Hepatocyte (in vitro differentiated cells): ENCODE data around the gene TSPAN3. TPM values are rescaled to one million over a fixed set of nuclear protein-coding genes. Genes with fewer than 3 reads are reported as not detected.

Source experiments
- DNase-seq: peaks from one replicate; pipeline ENCODE4 v3.0.0-alpha.2; 2016; ENCODE audit warnings: low spot score
- H2AFZ ChIP-seq: fragments of 200-600 bp; sonication (generic); 2 replicates; pipeline ENCODE4 v1.6.0; 2016; ENCODE audit warnings: antibody characterized with exemption, mild to moderate bottlenecking
- H3K27ac ChIP-seq: fragments of 200-600 bp; sonication (generic); 2 replicates; pipeline ENCODE4 v1.5.1; 2016; ENCODE audit warnings: mild to moderate bottlenecking
- H3K27me3 ChIP-seq: fragments of 200-600 bp; sonication (generic); 2 replicates; pipeline ENCODE4 v1.6.1; 2016
- H3K36me3 ChIP-seq: fragments of 200-600 bp; sonication (generic); replicated peaks from 2 replicates; pipeline ENCODE4 v1.5.1; 2016; ENCODE audit warnings: low read depth; ENCODE audit not compliant: insufficient read depth
- H3K4me1 ChIP-seq: fragments of 200-600 bp; sonication (generic); 2 replicates; pipeline ENCODE4 v1.5.1; 2016; ENCODE audit warnings: mild to moderate bottlenecking, moderate library complexity; ENCODE audit not compliant: insufficient read depth
- H3K4me2 ChIP-seq: fragments of 200-600 bp; sonication (generic); 2 replicates; pipeline ENCODE4 v1.6.0; 2016
- H3K4me3 ChIP-seq: fragments of 200-600 bp; sonication (generic); 2 replicates; pipeline ENCODE4 v1.5.1; 2016; ENCODE audit warnings: mild to moderate bottlenecking
- H3K79me2 ChIP-seq: fragments of 200-600 bp; sonication (generic); 2 replicates; pipeline ENCODE4 v1.6.0; 2017; ENCODE audit warnings: mild to moderate bottlenecking
- H3K9me2 ChIP-seq: fragments of 200-600 bp; sonication (generic); replicated peaks from 2 replicates; pipeline ENCODE4 v1.6.0; 2017; ENCODE audit warnings: mild to moderate bottlenecking; ENCODE audit not compliant: insufficient read depth
- H3K9me3 ChIP-seq: fragments of 200-600 bp; sonication (generic); 2 replicates; pipeline ENCODE4 v1.5.1; 2016; ENCODE audit warnings: low read depth, mild to moderate bottlenecking
- H4K20me1 ChIP-seq: fragments of 200-600 bp; sonication (generic); 2 replicates; pipeline ENCODE4 v1.6.0; 2016; ENCODE audit warnings: mild to moderate bottlenecking; ENCODE audit not compliant: insufficient read depth, poor library complexity, severe bottlenecking
- CTCF ChIP-seq: fragments of 200-600 bp; sonication (generic); IDR thresholded peaks from 2 replicates; pipeline ENCODE4 v1.5.1; 2016; ENCODE audit warnings: antibody characterized with exemption, mild to moderate bottlenecking; ENCODE audit not compliant: poor library complexity
- EZH2 ChIP-seq: fragments of 200-600 bp; sonication (generic); IDR thresholded peaks from 2 replicates; pipeline ENCODE4 v1.6.1; 2016; ENCODE audit warnings: antibody characterized with exemption, mild to moderate bottlenecking, borderline replicate concordance
- EZH2phosphoT487 ChIP-seq: fragments of 200-600 bp; sonication (generic); IDR thresholded peaks from one replicate; pipeline ENCODE4 v1.6.1; 2018; ENCODE audit warnings: antibody characterized with exemption, mild to moderate bottlenecking, low read depth, moderate library complexity; ENCODE audit not compliant: unreplicated experiment, severe bottlenecking
- WGBS: methylation state at CpG from one replicate; pipeline ENCODE4 v1.1.6; 2016; ENCODE audit warnings: low lambda C conversion rate; ENCODE audit errors: missing lambda C conversion rate; 5-methylcytosine and 5-hydroxymethylcytosine counted together
- polyA plus RNA-seq: library from polyadenylated mRNA; unstranded; fragments of >200 nt; fragmentation: Nextera tagmentation; extraction: Ambion mirVana; gene quantifications from 2 replicates; pipeline ENCODE4 v1.2.1, GENCODE V29; 2016
- total RNA-seq: library from RNA; depleted of rRNA; stranded (reverse); fragments of >200 nt; gene quantifications from 2 replicates; pipeline ENCODE4 v1.2.3, GENCODE V29; 2014

Gene TSPAN3
- total and polyA plus RNA-seq, 2 experiments from 2014 or later: 514 to 540 TPM

- Histone ChIP-seq H3K79me2 (no peaks in the 10 kb centered on the region), H3K27me3 (no peaks in the 10 kb centered on the region), H3K4me1 (no peaks in the 10 kb centered on the region), H4K20me1 (no peaks in the 10 kb centered on the region), H3K36me3 (no peaks in the 10 kb centered on the region), H3K27ac (no peak overlapping the region), H3K9me2 (no peaks in the 10 kb centered on the region), H3K4me3 (no peak overlapping the region), H3K9me3 (no peaks in the 10 kb centered on the region), H2AFZ (no peak overlapping the region), H3K4me2 (no peak overlapping the region)
- TF ChIP-seq CTCF (peak; percentile 92), EZH2 (no peak), EZH2phosphoT487 (no peak)
- WGBS: 23% methylated on average over 15 of the region's 17 CpGs
- DNase-seq: peak; percentile 82
Observed at GRCh38 chr15:77024273-77025082, 46.4 kb downstream of the TSPAN3 start.

- Histone ChIP-seq H3K27me3 (no peaks in the 10 kb centered on the region), H2AFZ (no peak overlapping the region), H3K4me1 (no peaks in the 10 kb centered on the region), H3K27ac (no peak overlapping the region), H3K36me3 (no peaks in the 10 kb centered on the region), H3K9me3 (no peaks in the 10 kb centered on the region), H3K79me2 (no peaks in the 10 kb centered on the region), H3K4me3 (no peak overlapping the region), H3K4me2 (no peak overlapping the region), H3K9me2 (no peaks in the 10 kb centered on the region), H4K20me1 (no peaks in the 10 kb centered on the region)
- no peak for DNase-seq
- TF ChIP-seq EZH2phosphoT487 (no peak), EZH2 (no peak), CTCF (no peak)
- WGBS: 62% methylated on average over 17 of the region's 20 CpGs
Observed at GRCh38 chr15:77023576-77024272, 47.2 kb downstream of the TSPAN3 start.

- 89% methylated on average over 14 of the region's 14 CpGs for WGBS
- TF ChIP-seq EZH2 (no peak), CTCF (no peak), EZH2phosphoT487 (no peak)
- H2AFZ ChIP-seq: no peak overlapping the region
- no peak for DNase-seq
- no peaks in the 10 kb centered on the region for H4K20me1 ChIP-seq
- H3K27me3 ChIP-seq: no peaks in the 10 kb centered on the region
- H3K27ac ChIP-seq: no peak overlapping the region
- no peaks in the 10 kb centered on the region for H3K36me3 ChIP-seq
- H3K4me3 ChIP-seq: no peak overlapping the region
- no peaks in the 10 kb centered on the region for H3K79me2 ChIP-seq
- H3K4me1 ChIP-seq: no peaks in the 10 kb centered on the region
- no peaks in the 10 kb centered on the region for H3K9me2 ChIP-seq
- H3K9me3 ChIP-seq: no peaks in the 10 kb centered on the region
- H3K4me2 ChIP-seq: no peak overlapping the region
Observed at GRCh38 chr15:77022646-77023575, 48.0 kb downstream of the TSPAN3 start.
